Loucy (cell line): ENCODE results near the gene TRAF3.

Experiments used
- EZH2phosphoT487 ChIP-seq: fragments of 200-600 bp; IDR thresholded peaks from 2 replicates; pipeline ENCODE4 v1.6.1; 2018; ENCODE audit warnings: antibody characterized with exemption, mild to moderate bottlenecking, moderate library complexity, borderline replicate concordance
- TF ChIP-seq, protein P1 (sequence below): fragments of 200-600 bp; sonication (generic); conservative IDR thresholded peaks from 2 replicates; pipeline ENCODE4 v1.5.1; 2014; ENCODE audit warnings: mild to moderate bottlenecking, antibody characterized with exemption, low read length

DNA sequence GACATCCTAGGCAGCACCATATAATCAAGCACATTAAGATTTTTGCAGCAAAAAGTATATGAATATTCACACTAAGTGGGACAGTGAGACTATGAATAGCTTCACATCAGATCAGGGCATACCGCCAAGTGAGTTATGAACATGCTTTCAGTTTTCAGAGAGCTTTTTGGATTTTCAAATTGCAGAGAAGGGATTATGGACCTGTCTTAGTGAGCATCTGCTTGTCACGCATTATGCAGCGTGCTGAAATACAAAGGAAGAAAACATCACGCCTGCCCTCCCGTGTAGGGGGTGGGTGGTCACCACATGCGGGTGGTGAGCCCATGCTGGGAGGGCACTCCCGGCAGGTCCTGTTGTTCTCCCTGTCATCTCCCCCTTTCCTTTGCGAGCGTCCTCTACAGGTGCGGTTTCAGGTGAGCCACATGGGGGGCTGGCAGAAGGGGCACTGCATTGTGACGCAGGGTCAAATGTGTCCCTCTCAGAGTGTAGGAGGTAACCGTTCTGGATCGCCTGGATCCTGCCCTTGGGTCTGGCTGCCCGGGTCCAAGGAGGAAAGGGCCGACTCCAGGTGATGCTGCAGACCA, 42.6 kb downstream of the TRAF3 start:
- TF ChIP-seq, protein P1, sequence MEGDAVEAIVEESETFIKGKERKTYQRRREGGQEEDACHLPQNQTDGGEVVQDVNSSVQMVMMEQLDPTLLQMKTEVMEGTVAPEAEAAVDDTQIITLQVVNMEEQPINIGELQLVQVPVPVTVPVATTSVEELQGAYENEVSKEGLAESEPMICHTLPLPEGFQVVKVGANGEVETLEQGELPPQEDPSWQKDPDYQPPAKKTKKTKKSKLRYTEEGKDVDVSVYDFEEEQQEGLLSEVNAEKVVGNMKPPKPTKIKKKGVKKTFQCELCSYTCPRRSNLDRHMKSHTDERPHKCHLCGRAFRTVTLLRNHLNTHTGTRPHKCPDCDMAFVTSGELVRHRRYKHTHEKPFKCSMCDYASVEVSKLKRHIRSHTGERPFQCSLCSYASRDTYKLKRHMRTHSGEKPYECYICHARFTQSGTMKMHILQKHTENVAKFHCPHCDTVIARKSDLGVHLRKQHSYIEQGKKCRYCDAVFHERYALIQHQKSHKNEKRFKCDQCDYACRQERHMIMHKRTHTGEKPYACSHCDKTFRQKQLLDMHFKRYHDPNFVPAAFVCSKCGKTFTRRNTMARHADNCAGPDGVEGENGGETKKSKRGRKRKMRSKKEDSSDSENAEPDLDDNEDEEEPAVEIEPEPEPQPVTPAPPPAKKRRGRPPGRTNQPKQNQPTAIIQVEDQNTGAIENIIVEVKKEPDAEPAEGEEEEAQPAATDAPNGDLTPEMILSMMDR: no peak
- TF ChIP-seq EZH2phosphoT487: no peak
